HepG2 (cell line): Measurements from ENCODE around the gene SDK1. TPM values are rescaled to one million over a fixed set of nuclear protein-coding genes. Genes with fewer than 3 reads are reported as not detected.

Experiments
- ATAC-seq: fragments of 200-7000 bp; cut with Tn5 transposase; 3 replicates; pipeline ENCODE4 v1.9.1; 2020; ENCODE audit warnings: mild to moderate bottlenecking, moderate library complexity
- BruUV-seq: library from RNA; stranded (reverse); fragments of 400-500 nt; replicated peaks from 2 replicates; lab custom pipeline; 2021; lab: Mats Ljungman, UMichigan
- CTCF ChIA-PET: fragments of 300-600 bp; formaldehyde crosslinking; extraction: SDS; loops from one replicate; lab custom pipeline; 2021; ENCODE audit warnings: low total read pairs, inconsistent platforms, low intra/inter-chr PET ratio; lab: Yijun Ruan, JAX
- POLR2A ChIA-PET: fragments of 350-600 bp; sonication (Branson Sonifier 250); formaldehyde crosslinking; loops from one replicate; lab custom pipeline; 2020; ENCODE audit warnings: antibody characterized with exemption, inconsistent platforms; lab: Yijun Ruan, JAX
- DNase-seq: peaks from one replicate; pipeline ENCODE4 v3.0.0-alpha.2; 2015; ENCODE audit warnings: low spot score
- FAIRE-seq: peaks from 3 replicates; lab custom pipeline; 2011; peaks lifted over from hg19 to GRCh38; lab: Jason Lieb, UNC
- H2AFZ ChIP-seq: one replicate; pipeline ENCODE4 v1.6.1; 2011; ENCODE audit warnings: low read length, inconsistent platforms
- H3K27ac ChIP-seq: fragments of 300-600 bp; 3 replicates; pipeline ENCODE4 v1.8.0; 2011; ENCODE audit warnings: mixed run types, mild to moderate bottlenecking, mixed read lengths, low read length, inconsistent platforms; ENCODE audit not compliant: insufficient read depth; ENCODE audit errors: extremely low read length
- H3K27me3 ChIP-seq, 2 experiments: fragments of 200-600 bp in 1 of 2; 2 replicates in 1 of 2; 3 replicates in 1 of 2; pipeline versions ENCODE4 v1.6.0 to v1.8.0; 2011; ENCODE audit warnings: low read length in 2 of 2, mild to moderate bottlenecking in 2 of 2, moderate library complexity in 2 of 2, inconsistent platforms in 1 of 2; ENCODE audit not compliant: insufficient read depth in 2 of 2, control insufficient read depth in 1 of 2
- H3K36me3 ChIP-seq, 2 experiments: fragments of 200-600 bp in 1 of 2; replicated peaks in 1 of 2; 2 replicates in 1 of 2; 3 replicates in 1 of 2; pipeline versions ENCODE4 v1.5.1 to v1.8.0; 2011; ENCODE audit warnings: low read length in 2 of 2, inconsistent platforms in 1 of 2; ENCODE audit not compliant: insufficient read depth in 2 of 2, control insufficient read depth in 1 of 2
- H3K4me1 ChIP-seq: 2 replicates; pipeline ENCODE4 v1.5.1; 2012; ENCODE audit warnings: low read length, inconsistent platforms; ENCODE audit not compliant: insufficient read depth
- H3K4me2 ChIP-seq: 2 replicates; pipeline ENCODE4 v1.6.0; 2011; ENCODE audit warnings: low read depth, low read length, inconsistent platforms
- H3K4me3 ChIP-seq, 3 experiments: fragments of 200-600 bp in 1 of 3; sonication (generic), shearing (Covaris generic) in 1 of 3; replicated peaks in 1 of 3; 2 replicates each; pipeline ENCODE4 v1.5.1; 2011 to 2016; ENCODE audit warnings: low read length in 3 of 3, inconsistent platforms in 2 of 3, low read depth in 2 of 3, mild to moderate bottlenecking in 2 of 3, control low read depth in 1 of 3, mixed read lengths in 1 of 3; ENCODE audit not compliant: insufficient read depth in 1 of 3
- H3K79me2 ChIP-seq: one replicate; pipeline ENCODE4 v1.6.1; 2011; ENCODE audit warnings: low read length, inconsistent platforms; ENCODE audit not compliant: insufficient read depth
- H3K9ac ChIP-seq: 2 replicates; pipeline ENCODE4 v1.6.0; 2011; ENCODE audit warnings: mild to moderate bottlenecking, low read depth, low read length, inconsistent platforms; ENCODE audit not compliant: insufficient read depth
- H3K9me3 ChIP-seq: 2 replicates; pipeline ENCODE4 v1.5.1; 2012; ENCODE audit warnings: mild to moderate bottlenecking, low read length
- H4K20me1 ChIP-seq: 2 replicates; pipeline ENCODE4 v1.6.0; 2011; ENCODE audit warnings: inconsistent platforms, mild to moderate bottlenecking, low read length, moderate library complexity; ENCODE audit not compliant: insufficient read depth
- CBX2 ChIP-seq, 2 experiments: fragments of 200-600 bp in 1 of 2; sonication (generic); formaldehyde crosslinking in 1 of 2; IDR thresholded peaks; 2 replicates each; pipeline versions ENCODE4 v1.7.0 to v1.8.1; 2018 to 2022; ENCODE audit warnings: low read depth in 2 of 2, low read length in 1 of 2, mild to moderate bottlenecking in 1 of 2, missing genetic modification reagents in 1 of 2
- CCAR2 ChIP-seq: fragments of 200-400 bp; formaldehyde crosslinking; optimal IDR thresholded peaks from 2 replicates; pipeline ENCODE3; 2018; ENCODE audit warnings: low read depth, mild to moderate bottlenecking, low read length, moderate library complexity
- DMAP1 ChIP-seq: IDR thresholded peaks from 2 replicates; pipeline ENCODE4 v1.6.1; 2016
- EP300 ChIP-seq, 3 experiments: sonication (generic) in 1 of 3; formaldehyde crosslinking in 1 of 3; IDR thresholded peaks; 2 replicates each; pipeline versions ENCODE4 v1.5.1 to v1.6.1; 2011 to 2020; ENCODE audit warnings: low read depth in 2 of 3, low read length in 2 of 3, borderline replicate concordance in 1 of 3, improper control_type of control experiment in 1 of 3, mild to moderate bottlenecking in 1 of 3, missing genetic modification reagents in 1 of 3, moderate library complexity in 1 of 3
- GTF3A ChIP-seq: sonication (generic); formaldehyde crosslinking; conservative IDR thresholded peaks from 2 replicates; pipeline ENCODE4 v1.4.0; 2020; ENCODE audit warnings: mild to moderate bottlenecking, missing genetic modification reagents
- HDAC6 ChIP-seq: fragments of 200-600 bp; sonication (generic); IDR thresholded peaks from 2 replicates; pipeline ENCODE4 v1.7.0; 2017; ENCODE audit warnings: mild to moderate bottlenecking, antibody characterized with exemption, low read length, low read depth
- KDM4B ChIP-seq: sonication (generic); formaldehyde crosslinking; IDR thresholded peaks from 2 replicates; pipeline ENCODE4 v1.4.0; 2020; ENCODE audit warnings: missing genetic modification reagents
- MEIS2 ChIP-seq: sonication (generic); formaldehyde crosslinking; IDR thresholded peaks from 2 replicates; pipeline ENCODE4 v1.9.0; 2021; ENCODE audit warnings: mild to moderate bottlenecking, missing genetic modification reagents
- MTF1 ChIP-seq: sonication (generic); formaldehyde crosslinking; IDR thresholded peaks from 2 replicates; pipeline ENCODE4 v1.5.0; 2020; ENCODE audit warnings: missing genetic modification reagents
- PHF8 ChIP-seq: sonication (generic); formaldehyde crosslinking; IDR thresholded peaks from 2 replicates; pipeline ENCODE4 v1.5.0; 2020; ENCODE audit warnings: missing genetic modification reagents
- ZFY ChIP-seq: sonication (generic); formaldehyde crosslinking; IDR thresholded peaks from 2 replicates; pipeline ENCODE4 v1.4.0; 2020; ENCODE audit warnings: missing genetic modification reagents
- ZNF12 ChIP-seq: sonication (generic); formaldehyde crosslinking; IDR thresholded peaks from 2 replicates; pipeline ENCODE4 v1.5.0; 2020; ENCODE audit warnings: missing genetic modification reagents
- ZNF510 ChIP-seq: sonication (generic); formaldehyde crosslinking; IDR thresholded peaks from 2 replicates; pipeline ENCODE4 v1.4.0; 2020; ENCODE audit warnings: low read depth, mild to moderate bottlenecking, missing genetic modification reagents
- ZNF75D ChIP-seq: sonication (generic); formaldehyde crosslinking; IDR thresholded peaks from 2 replicates; pipeline ENCODE4 v1.8.1; 2023; ENCODE audit warnings: missing genetic modification reagents, mild to moderate bottlenecking, borderline replicate concordance
- ZNF761 ChIP-seq: sonication (generic); formaldehyde crosslinking; conservative IDR thresholded peaks from 2 replicates; pipeline ENCODE4 v1.4.0; 2020; ENCODE audit warnings: mild to moderate bottlenecking, missing genetic modification reagents
- ZNF891 ChIP-seq: sonication (generic); formaldehyde crosslinking; IDR thresholded peaks from 2 replicates; pipeline ENCODE4 v1.5.0; 2020; ENCODE audit warnings: mild to moderate bottlenecking, missing genetic modification reagents
- WGBS: methylation state at CpG from one replicate; pipeline ENCODE4 v1.1.6; 2017; ENCODE audit warnings: low lambda C conversion rate; 5-methylcytosine and 5-hydroxymethylcytosine counted together
- in situ Hi-C: cut with HindIII; loops from 2 replicates; pipeline ENCODE4 v1.10.0; 2017; ENCODE audit warnings: low pct_unique_long_range_greater_than_20kb; ENCODE audit not compliant: extremely low pct_ligation_motif_present
- intact Hi-C: fragments of 100-400 bp; cut with micrococcal nuclease; formaldehyde crosslinking; loops from one replicate; pipeline ENCODE4 v1.10.0; 2022; ENCODE audit not compliant: unreplicated experiment
- polyA plus RNA-seq, 8 experiments: library from polyadenylated mRNA; depleted of rRNA in 3 of 8; stranded (reverse) in 7 of 8; unstranded in 1 of 8; fragments of >200 nt; fragmentation: Illumina TruSeq in 4 of 8; extraction: Trizol in 4 of 8; gene quantifications; 2 replicates each; pipeline versions ENCODE4 v1.2.1 to v1.2.3, GENCODE V29; 2011 to 2016; ENCODE audit warnings: low read depth in 4 of 8, missing spikeins in 1 of 8, mixed read lengths in 1 of 8; ENCODE audit not compliant: insufficient read depth in 1 of 8
- total RNA-seq, 5 experiments: library from RNA; depleted of rRNA; stranded (reverse); fragments of >200 nt; fragmentation: Illumina TruSeq; extraction: Trizol; gene quantifications; 2 replicates each; pipeline ENCODE4 v1.2.3, GENCODE V29; 2016; ENCODE audit warnings: low read depth in 1 of 5
- TF ChIP-seq, protein P1 (sequence below): sonication (generic); formaldehyde crosslinking; IDR thresholded peaks from 2 replicates; pipeline ENCODE4 v1.8.0; 2022; ENCODE audit warnings: mild to moderate bottlenecking, missing genetic modification reagents, moderate library complexity
- TF ChIP-seq, protein P2 (sequence below): sonication (generic); formaldehyde crosslinking; IDR thresholded peaks from 2 replicates; pipeline ENCODE4 v1.4.0; 2020; ENCODE audit warnings: mild to moderate bottlenecking, missing genetic modification reagents, borderline replicate concordance
- TF ChIP-seq, protein P3 (sequence below): sonication (generic); formaldehyde crosslinking; conservative IDR thresholded peaks from 2 replicates; pipeline ENCODE4 v1.8.0; 2022; ENCODE audit warnings: low read depth, missing genetic modification reagents

Gene SDK1
- total and polyA plus RNA-seq, 2 of the 13 experiments (the other 11 are each of a cell fraction or from before 2014, with no cell fraction given) = 0.35 to 2.4 TPM

DNA sequence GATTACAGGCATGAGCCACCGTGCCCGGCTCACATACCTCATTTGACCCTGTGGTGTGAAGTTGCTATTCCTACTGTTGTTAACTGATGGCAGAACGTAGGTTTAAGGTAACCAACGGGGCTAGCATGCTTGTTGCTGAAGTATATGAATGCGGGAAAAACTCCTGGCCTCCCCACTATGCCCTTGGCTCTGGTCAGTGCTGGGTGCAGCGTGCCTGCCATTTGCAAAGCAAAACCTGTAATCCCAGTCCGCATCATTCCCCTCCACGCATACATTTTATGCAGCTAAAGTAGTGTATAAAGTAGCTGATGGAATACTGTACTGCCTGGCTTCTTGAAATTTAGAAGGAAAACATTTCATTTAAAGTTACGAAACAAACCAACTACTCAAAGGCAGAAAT is 273.3 kb downstream of the SDK1 start:
- FAIRE-seq = no peak
- TF ChIP-seq KDM4B (CRISPR knock-in tag) = no peak
- TF ChIP-seq GTF3A = no peak
- TF ChIP-seq DMAP1 (CRISPR knock-in tag) = no peak
- TF ChIP-seq ZNF761 = no peak
- TF ChIP-seq ZNF510 (CRISPR knock-in tag) = no peak
- no peak for TF ChIP-seq PHF8 (CRISPR knock-in tag)
- TF ChIP-seq, protein P1, sequence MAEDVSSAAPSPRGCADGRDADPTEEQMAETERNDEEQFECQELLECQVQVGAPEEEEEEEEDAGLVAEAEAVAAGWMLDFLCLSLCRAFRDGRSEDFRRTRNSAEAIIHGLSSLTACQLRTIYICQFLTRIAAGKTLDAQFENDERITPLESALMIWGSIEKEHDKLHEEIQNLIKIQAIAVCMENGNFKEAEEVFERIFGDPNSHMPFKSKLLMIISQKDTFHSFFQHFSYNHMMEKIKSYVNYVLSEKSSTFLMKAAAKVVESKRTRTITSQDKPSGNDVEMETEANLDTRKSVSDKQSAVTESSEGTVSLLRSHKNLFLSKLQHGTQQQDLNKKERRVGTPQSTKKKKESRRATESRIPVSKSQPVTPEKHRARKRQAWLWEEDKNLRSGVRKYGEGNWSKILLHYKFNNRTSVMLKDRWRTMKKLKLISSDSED (CRISPR knock-in tag) = no peak
- no peak for TF ChIP-seq CCAR2
- TF ChIP-seq ZFY (CRISPR knock-in tag) = no peak
- no peak for TF ChIP-seq MTF1 (CRISPR knock-in tag)
- no peak for TF ChIP-seq MEIS2 (CRISPR knock-in tag)
- no peak for TF ChIP-seq ZNF75D (CRISPR knock-in tag)
- no peak for TF ChIP-seq CBX2 (IDR thresholded peaks at IDR 0.05; ENCODE audit: low read depth, low read length)
- TF ChIP-seq CBX2 (CRISPR knock-in tag; IDR thresholded peaks at IDR 0.05; ENCODE audit: low read depth) = no peak
- TF ChIP-seq, protein P2, sequence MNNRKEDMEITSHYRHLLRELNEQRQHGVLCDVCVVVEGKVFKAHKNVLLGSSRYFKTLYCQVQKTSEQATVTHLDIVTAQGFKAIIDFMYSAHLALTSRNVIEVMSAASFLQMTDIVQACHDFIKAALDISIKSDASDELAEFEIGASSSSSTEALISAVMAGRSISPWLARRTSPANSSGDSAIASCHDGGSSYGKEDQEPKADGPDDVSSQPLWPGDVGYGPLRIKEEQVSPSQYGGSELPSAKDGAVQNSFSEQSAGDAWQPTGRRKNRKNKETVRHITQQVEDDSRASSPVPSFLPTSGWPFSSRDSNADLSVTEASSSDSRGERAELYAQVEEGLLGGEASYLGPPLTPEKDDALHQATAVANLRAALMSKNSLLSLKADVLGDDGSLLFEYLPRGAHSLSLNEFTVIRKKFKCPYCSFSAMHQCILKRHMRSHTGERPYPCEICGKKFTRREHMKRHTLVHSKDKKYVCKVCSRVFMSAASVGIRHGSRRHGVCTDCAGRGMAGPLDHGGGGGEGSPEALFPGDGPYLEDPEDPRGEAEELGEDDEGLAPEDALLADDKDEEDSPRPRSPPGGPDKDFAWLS (CRISPR knock-in tag) = no peak
- TF ChIP-seq ZNF12 (CRISPR knock-in tag) = no peak
- TF ChIP-seq ZNF891 (CRISPR knock-in tag) = no peak
- no peak for TF ChIP-seq EP300 (IDR thresholded peaks at IDR 0.05; ENCODE audit: low read depth in 2 of 2, low read length in 2 of 2)
- no peak for TF ChIP-seq EP300 (CRISPR knock-in tag; IDR thresholded peaks at IDR 0.05; ENCODE audit: borderline replicate concordance)
- TF ChIP-seq, protein P3, sequence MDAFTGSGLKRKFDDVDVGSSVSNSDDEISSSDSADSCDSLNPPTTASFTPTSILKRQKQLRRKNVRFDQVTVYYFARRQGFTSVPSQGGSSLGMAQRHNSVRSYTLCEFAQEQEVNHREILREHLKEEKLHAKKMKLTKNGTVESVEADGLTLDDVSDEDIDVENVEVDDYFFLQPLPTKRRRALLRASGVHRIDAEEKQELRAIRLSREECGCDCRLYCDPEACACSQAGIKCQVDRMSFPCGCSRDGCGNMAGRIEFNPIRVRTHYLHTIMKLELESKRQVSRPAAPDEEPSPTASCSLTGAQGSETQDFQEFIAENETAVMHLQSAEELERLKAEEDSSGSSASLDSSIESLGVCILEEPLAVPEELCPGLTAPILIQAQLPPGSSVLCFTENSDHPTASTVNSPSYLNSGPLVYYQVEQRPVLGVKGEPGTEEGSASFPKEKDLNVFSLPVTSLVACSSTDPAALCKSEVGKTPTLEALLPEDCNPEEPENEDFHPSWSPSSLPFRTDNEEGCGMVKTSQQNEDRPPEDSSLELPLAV (CRISPR knock-in tag) = no peak
- no peak for TF ChIP-seq HDAC6
- TF ChIP-seq, all 625 proteins: peak for 0
- DNase-seq (no peak), ATAC-seq (no peak)
- ChIA-PET POLR2A (no interaction called here), CTCF (no interaction called here)
- no peak overlapping the region for H3K9ac ChIP-seq
- H3K79me2 ChIP-seq = no peaks in the 10 kb centered on the region
- WGBS = 87% methylated on average over 8 of the region's 9 CpGs
- no peak overlapping the region for H3K4me3 ChIP-seq
- no TSS peak for BruUV-seq
- no peaks in the 10 kb centered on the region for H3K36me3 ChIP-seq
- no peaks in the 10 kb centered on the region for H3K27me3 ChIP-seq
- intact Hi-C loops (no loop called here), in situ Hi-C loops (no loop called here)
- no peak overlapping the region for H3K27ac ChIP-seq
- no peaks in the 10 kb centered on the region; the same call in 1 of the 2 replicates for H3K9me3 ChIP-seq
- H4K20me1 ChIP-seq = no peaks in the 10 kb centered on the region
- H3K4me1 ChIP-seq = peaks cover 35% of the 10 kb centered on the region
- H3K4me2 ChIP-seq = no peak overlapping the region
- no peak overlapping the region for H2AFZ ChIP-seq
